H1 (cell line): ENCODE data around the gene SLC38A10. TPM values are rescaled to one million over a fixed set of nuclear protein-coding genes. Genes with fewer than 3 reads are reported as not detected.

Experiments
- CTCF ChIA-PET: fragments of 300-600 bp; sonication (Branson Sonifier 250); formaldehyde crosslinking; loops from one replicate; lab custom pipeline; 2021; ENCODE audit not compliant: partially characterized antibody; lab: Charles Lee
- POLR2A ChIA-PET: fragments of 300-600 bp; sonication (Branson Sonifier 250); formaldehyde crosslinking; loops from one replicate; lab custom pipeline; 2021; ENCODE audit warnings: inconsistent platforms; ENCODE audit not compliant: partially characterized antibody; lab: Charles Lee
- DNase-seq, 2 experiments: peaks; one replicate each; pipeline versions ENCODE4 v3.0.0 to v3.0.0-alpha.2; 2010 to 2022; ENCODE audit warnings: low spot score in 2 of 2, low read depth in 1 of 2, mixed read lengths in 1 of 2
- FAIRE-seq: peaks from 2 replicates; lab custom pipeline; 2011; peaks lifted over from hg19 to GRCh38; lab: Jason Lieb, UNC
- H2AFZ ChIP-seq: 2 replicates; pipeline ENCODE4 v1.8.1; 2012; ENCODE audit warnings: low read length, inconsistent platforms
- H2AK5ac ChIP-seq: 2 replicates; pipeline ENCODE4 v1.6.1; 2013; ENCODE audit warnings: low read depth, low read length
- H2BK120ac ChIP-seq: replicated peaks from 2 replicates; pipeline ENCODE3; 2013; ENCODE audit warnings: low read depth, low read length, inconsistent platforms
- H2BK12ac ChIP-seq: 2 replicates; pipeline ENCODE4 v1.6.1; 2013; ENCODE audit warnings: low read depth, low read length
- H2BK15ac ChIP-seq: 2 replicates; pipeline ENCODE4 v1.6.1; 2013; ENCODE audit warnings: low read length
- H2BK20ac ChIP-seq: 2 replicates; pipeline ENCODE4 v1.6.1; 2013; ENCODE audit warnings: low read length
- H2BK5ac ChIP-seq: 2 replicates; pipeline ENCODE4 v1.6.1; 2013; ENCODE audit warnings: low read depth, low read length
- H3K14ac ChIP-seq: 2 replicates; pipeline ENCODE4 v1.6.1; 2013; ENCODE audit warnings: inconsistent platforms; ENCODE audit not compliant: insufficient read length
- H3K18ac ChIP-seq: 2 replicates; pipeline ENCODE4 v1.6.1; 2013; ENCODE audit warnings: low read length; ENCODE audit errors: extremely low read depth
- H3K23ac ChIP-seq: 2 replicates; pipeline ENCODE4 v1.6.1; 2013; ENCODE audit warnings: inconsistent platforms; ENCODE audit not compliant: insufficient read length
- H3K23me2 ChIP-seq: 2 replicates; pipeline ENCODE4 v1.6.1; 2013; ENCODE audit warnings: low read depth, low read length
- H3K27ac ChIP-seq: 2 replicates; pipeline ENCODE4 v1.6.1; 2011; ENCODE audit warnings: low read depth, low read length, inconsistent platforms
- H3K27me3 ChIP-seq, 4 experiments: replicated peaks in 1 of 4; 1 replicate in 1 of 4; 2 replicates in 3 of 4; pipeline versions ENCODE4 v1.6.1 to v1.8.1; 2011 to 2013; ENCODE audit warnings: low read length in 3 of 4, mild to moderate bottlenecking in 3 of 4, inconsistent platforms in 2 of 4, mixed read lengths in 2 of 4, moderate library complexity in 1 of 4; ENCODE audit not compliant: control insufficient read depth in 3 of 4, insufficient read depth in 3 of 4; ENCODE audit errors: extremely low read depth in 1 of 4
- H3K36me3 ChIP-seq, 4 experiments: 2 replicates each; pipeline versions ENCODE4 v1.6.1 to v1.8.1; 2011 to 2013; ENCODE audit warnings: mild to moderate bottlenecking in 4 of 4, low read length in 3 of 4, moderate library complexity in 2 of 4, control low read depth in 1 of 4, inconsistent platforms in 1 of 4; ENCODE audit not compliant: insufficient read depth in 4 of 4, control insufficient read depth in 2 of 4
- H3K4ac ChIP-seq: replicated peaks from 2 replicates; pipeline ENCODE3; 2013; ENCODE audit warnings: low read length, low read depth, mixed read lengths, inconsistent platforms; ENCODE audit not compliant: insufficient read length
- H3K4me1 ChIP-seq, 4 experiments: replicated peaks in 1 of 4; 1 replicate in 1 of 4; 2 replicates in 3 of 4; pipeline versions ENCODE4 v1.6.1 to v1.8.1; 2011 to 2013; ENCODE audit warnings: low read length in 3 of 4, inconsistent platforms in 2 of 4, mixed read lengths in 1 of 4; ENCODE audit not compliant: insufficient read depth in 4 of 4, control insufficient read depth in 3 of 4
- H3K4me2 ChIP-seq, 2 experiments: 2 replicates each; pipeline versions ENCODE4 v1.6.1 to v1.8.1; 2011 to 2013; ENCODE audit warnings: low read depth in 2 of 2, low read length in 2 of 2, control low read depth in 1 of 2, inconsistent platforms in 1 of 2, mild to moderate bottlenecking in 1 of 2; ENCODE audit not compliant: insufficient read depth in 1 of 2
- H3K4me3 ChIP-seq, 4 experiments: fragments of 200-600, 300-600 bp in 1 of 4; sonication (generic), shearing (Covaris generic), sonication (Bioruptor Twin) in 1 of 4; 2 replicates each; pipeline versions ENCODE4 v1.5.1 to v1.8.1; 2011 to 2016; ENCODE audit warnings: low read length in 4 of 4, low read depth in 3 of 4, control low read depth in 2 of 4, inconsistent platforms in 2 of 4, mild to moderate bottlenecking in 2 of 4, mixed read lengths in 1 of 4, moderate library complexity in 1 of 4; ENCODE audit not compliant: insufficient read depth in 2 of 4; ENCODE audit errors: extremely low read depth in 1 of 4
- H3K56ac ChIP-seq: replicated peaks from 2 replicates; pipeline ENCODE3; 2013; ENCODE audit warnings: low read depth, mild to moderate bottlenecking, mixed read lengths, low read length, inconsistent platforms; ENCODE audit not compliant: insufficient read length
- H3K79me1 ChIP-seq: 2 replicates; pipeline ENCODE4 v1.6.1; 2013; ENCODE audit warnings: low read depth, low read length, control low read depth
- H3K79me2 ChIP-seq, 2 experiments: 2 replicates each; pipeline versions ENCODE4 v1.6.1 to v1.8.1; 2012 to 2013; ENCODE audit warnings: low read length in 2 of 2, mild to moderate bottlenecking in 2 of 2, inconsistent platforms in 1 of 2; ENCODE audit not compliant: insufficient read depth in 2 of 2, control insufficient read depth in 1 of 2
- H3K9ac ChIP-seq, 4 experiments: replicated peaks in 1 of 4; 1 replicate in 1 of 4; 2 replicates in 3 of 4; pipeline versions ENCODE4 v1.6.1 to v1.8.1; 2011 to 2013; ENCODE audit warnings: low read depth in 3 of 4, low read length in 3 of 4, control low read depth in 2 of 4, mild to moderate bottlenecking in 2 of 4, moderate library complexity in 2 of 4, inconsistent platforms in 1 of 4; ENCODE audit errors: extremely low read depth in 1 of 4
- H3K9me3 ChIP-seq, 2 experiments: 2 replicates each; pipeline versions ENCODE4 v1.6.1 to v1.8.1; 2012 to 2013; ENCODE audit warnings: mild to moderate bottlenecking in 2 of 2, moderate library complexity in 2 of 2, control low read depth in 1 of 2, inconsistent platforms in 1 of 2, low read depth in 1 of 2, low read length in 1 of 2, mixed read lengths in 1 of 2; ENCODE audit not compliant: insufficient read depth in 2 of 2
- H4K20me1 ChIP-seq, 2 experiments: replicated peaks in 1 of 2; 2 replicates each; pipeline versions ENCODE3 to v1.8.1; 2011 to 2013; ENCODE audit warnings: inconsistent platforms in 2 of 2, low read length in 2 of 2, mild to moderate bottlenecking in 1 of 2; ENCODE audit not compliant: insufficient read depth in 2 of 2, control insufficient read depth in 1 of 2
- H4K5ac ChIP-seq: 2 replicates; pipeline ENCODE4 v1.6.1; 2013; ENCODE audit warnings: low read length, low read depth, mixed read lengths, inconsistent platforms; ENCODE audit not compliant: insufficient read length
- H4K8ac ChIP-seq: 2 replicates; pipeline ENCODE4 v1.8.0; 2013; ENCODE audit warnings: mild to moderate bottlenecking, moderate library complexity, low read length, inconsistent platforms; ENCODE audit not compliant: insufficient read depth; ENCODE audit errors: extremely low read depth
- H4K91ac ChIP-seq: replicated peaks from 2 replicates; pipeline ENCODE3; 2013; ENCODE audit warnings: low read length, mixed read lengths, inconsistent platforms; ENCODE audit not compliant: insufficient read length
- SUZ12 ChIP-seq: fragments of 200-600 bp; sonication (generic); IDR thresholded peaks from 2 replicates; pipeline ENCODE4 v1.6.1; 2012; ENCODE audit warnings: mild to moderate bottlenecking, inconsistent platforms, low read length, moderate library complexity, mixed read lengths
- WGBS, 2 experiments: shearing (Covaris generic) in 1 of 2; methylation state at CpG; one replicate each; pipeline versions ENCODE4 v1.1.6 to v1.1.7; 2013 to 2015; ENCODE audit warnings: low lambda C conversion rate in 2 of 2, mixed read lengths in 2 of 2, inconsistent platforms in 1 of 2, low coverage in 1 of 2, missing lambda C conversion rate in 1 of 2; ENCODE audit not compliant: insufficient replicate concordance in 2 of 2, insufficient coverage in 1 of 2, insufficient read length in 1 of 2; ENCODE audit errors: extremely low coverage in 1 of 2, missing lambda C conversion rate in 1 of 2; 5-methylcytosine and 5-hydroxymethylcytosine counted together
- polyA plus RNA-seq, 7 experiments: library from polyadenylated mRNA; depleted of rRNA in 3 of 7; stranded (reverse) in 5 of 7; unstranded in 2 of 7; fragments of >200 nt in 5 of 7; fragments of 200-250 nt in 2 of 7; gene quantifications; 1 replicate in 5 of 7; 2 replicates in 1 of 7; 4 replicates in 1 of 7; pipeline versions ENCODE4 v1.2.1 to v1.2.3, GENCODE V29; 2011 to 2013; ENCODE audit warnings: missing spikeins in 2 of 7, mixed read lengths in 2 of 7
- total RNA-seq: library from RNA; stranded (reverse); fragmentation: NEBNext Ultra II Directional; extraction: Animal tissue kit (Norgen Biotek cat#: 25700); gene quantifications from 2 replicates; pipeline ENCODE4 v1.2.1, GENCODE V29; 2021

The SLC38A10 gene
- total and polyA plus RNA-seq, 2 of the 8 experiments (the other 6 are each of a cell fraction or from before 2014, with no cell fraction given): 26.4 to 41.0 TPM

DNA sequence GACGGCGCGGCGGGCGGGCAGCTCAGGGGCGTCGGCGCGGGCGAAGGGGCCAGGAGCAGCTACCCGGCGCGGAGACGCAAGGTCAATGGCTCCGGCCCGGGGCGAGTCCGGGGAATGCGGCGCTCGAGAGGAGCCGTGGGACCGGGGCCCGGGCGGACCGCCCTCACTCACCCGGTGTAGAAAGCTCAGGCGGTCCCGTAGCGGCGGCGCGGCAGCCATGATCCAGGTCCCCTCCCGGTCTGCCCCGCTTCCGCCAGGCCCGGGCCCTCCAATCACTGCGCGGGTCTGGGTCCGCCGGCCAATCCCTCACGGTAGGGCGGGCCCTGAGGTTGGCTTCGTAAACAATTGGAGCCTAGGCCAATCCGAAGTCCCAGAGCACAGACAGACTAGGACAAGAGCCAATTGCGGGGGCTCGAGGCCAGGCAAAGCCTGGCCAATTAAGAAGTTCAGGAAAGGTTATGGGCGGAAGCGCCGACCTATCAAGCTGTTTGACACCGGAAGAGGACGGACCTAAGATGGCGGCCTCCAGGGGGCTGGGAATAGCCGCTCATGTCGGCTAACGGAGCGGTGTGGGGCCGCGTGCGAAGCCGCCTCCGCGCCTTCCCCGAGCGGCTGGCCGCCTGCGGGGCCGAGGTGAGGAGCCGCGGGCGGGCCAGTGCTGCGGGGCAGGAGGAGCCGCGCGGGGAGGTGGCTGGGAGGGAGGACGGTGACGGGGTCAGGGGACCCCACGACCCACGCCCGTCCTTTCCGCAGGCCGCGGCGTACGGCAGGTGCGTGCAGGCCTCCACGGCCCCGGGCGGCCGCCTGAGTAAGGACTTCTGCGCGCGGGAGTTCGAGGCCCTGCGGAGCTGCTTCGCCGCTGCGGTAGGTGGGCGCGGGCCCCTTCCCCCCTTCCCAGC, 56.0 kb downstream of the SLC38A10 start, which contains the start of the genes NDUFAF8 and TEPSIN:
Gene NDUFAF8 (plus strand): TSS at position 504 of the 899 bp plus-strand sequence. CDS start 46 bp downstream, at position 550.
Gene TEPSIN (minus strand): TSS at position 241 of the 899 bp plus-strand sequence. CDS start 22 bp downstream, at position 219.
- POLR2A ChIA-PET: interaction anchor here (0.6 to 3.3 kb wide), 25 partner anchors 8 to 291 kb away, joined by 3 to 18 read pairs (median 4); partner anchors contain the start of gene CEP131
- Histone ChIP-seq H2BK20ac (no peak within 1 kb of the TSS), H3K27me3 (no peaks in the 10 kb centered on the region), H3K79me2 (peaks cover 0 to 23% of the 10 kb centered on the region in 2 experiments; a peak in 2 of 4 replicates), H4K8ac (peak within 1 kb of the TSS; percentile 98), H3K4me3 (peak within 1 kb of the TSS; percentile 79 to 95 (median 82)), H3K9ac (peak within 1 kb of the TSS; percentile 79 to 82 (median 80)), H3K23me2 (peaks cover 8% of the 10 kb centered on the region; the same call in 1 of the 2 replicates), H3K14ac (no peak within 1 kb of the TSS), H2BK12ac (no peak within 1 kb of the TSS), H3K18ac (peak within 1 kb of the TSS; percentile 60), H3K36me3 (no peaks in the 10 kb centered on the region; a peak in 1 of 8 replicates), H3K4ac (peak within 1 kb of the TSS; percentile 57), H2AK5ac (no peak within 1 kb of the TSS), H4K20me1 (peaks cover 14 to 23% of the 10 kb centered on the region in 2 experiments), H3K4me1 (peaks cover 0 to 12% (median 9%) of the 10 kb centered on the region in 4 experiments; a peak in 5 of 7 replicates), H2BK5ac (peak within 1 kb of the TSS; percentile 44; the same call in 1 of the 2 replicates), H3K79me1 (peaks cover 9% of the 10 kb centered on the region), H4K91ac (peak within 1 kb of the TSS; percentile 87), H3K4me2 (peak within 1 kb of the TSS; percentile 76 to 93), H2BK15ac (no peak within 1 kb of the TSS), H4K5ac (no peak within 1 kb of the TSS), H2BK120ac (no peak within 1 kb of the TSS), H3K9me3 (no peaks in the 10 kb centered on the region), H3K23ac (no peak within 1 kb of the TSS), H3K27ac (peak within 1 kb of the TSS; percentile 58; the same call in 1 of the 2 replicates), H3K56ac (peak within 1 kb of the TSS; percentile 37), H2AFZ (no peak within 1 kb of the TSS)
- WGBS, 2 experiments: 1% methylated on average over 87 of the region's 100 CpGs; no CpG with 5 or more reads in 1 of the 2 experiments
- FAIRE-seq: peak; percentile 42
- DNase-seq: peak; percentile 91 to 93
- CTCF ChIA-PET: interaction anchor here (0.6 to 2.8 kb wide), 11 partner anchors 9 to 250 kb away, joined by 3 to 11 read pairs (median 3); no protein-coding TSS in a partner anchor
- TF ChIP-seq SUZ12: no peak
